PC-3 (cell line): ENCODE measurements around the gene MANBA.

Source experiments
- CTCF ChIP-seq: fragments of 300-600 bp; sonication (generic); conservative IDR thresholded peaks from 2 replicates; pipeline ENCODE4 v1.5.1; 2017; ENCODE audit warnings: antibody characterized with exemption, low read depth, mild to moderate bottlenecking, low read length
- EZH2phosphoT487 ChIP-seq: fragments of 300-600 bp; sonication (generic); IDR thresholded peaks from 2 replicates; pipeline ENCODE4 v1.6.1; 2018; ENCODE audit warnings: mild to moderate bottlenecking, antibody characterized with exemption, low read length, borderline replicate concordance

GRCh38 chr4:102764901-102765300 is 4.1 kb upstream of the MANBA start:
- no peak for TF ChIP-seq CTCF
- TF ChIP-seq EZH2phosphoT487: no peak
